GM19397 (cell line): Measurements from ENCODE around the gene TNPO1.
A peak's percentile ranks its signal among the peaks of the same experiment; 100 is the strongest.

Source experiments
- ATAC-seq: cut with Tn5 transposase; IDR thresholded peaks from one replicate; pipeline ENCODE4 v1.9.1; 2021; ENCODE audit warnings: mild to moderate bottlenecking, moderate library complexity; ENCODE audit not compliant: unreplicated experiment

TNPO1 gene

DNA sequence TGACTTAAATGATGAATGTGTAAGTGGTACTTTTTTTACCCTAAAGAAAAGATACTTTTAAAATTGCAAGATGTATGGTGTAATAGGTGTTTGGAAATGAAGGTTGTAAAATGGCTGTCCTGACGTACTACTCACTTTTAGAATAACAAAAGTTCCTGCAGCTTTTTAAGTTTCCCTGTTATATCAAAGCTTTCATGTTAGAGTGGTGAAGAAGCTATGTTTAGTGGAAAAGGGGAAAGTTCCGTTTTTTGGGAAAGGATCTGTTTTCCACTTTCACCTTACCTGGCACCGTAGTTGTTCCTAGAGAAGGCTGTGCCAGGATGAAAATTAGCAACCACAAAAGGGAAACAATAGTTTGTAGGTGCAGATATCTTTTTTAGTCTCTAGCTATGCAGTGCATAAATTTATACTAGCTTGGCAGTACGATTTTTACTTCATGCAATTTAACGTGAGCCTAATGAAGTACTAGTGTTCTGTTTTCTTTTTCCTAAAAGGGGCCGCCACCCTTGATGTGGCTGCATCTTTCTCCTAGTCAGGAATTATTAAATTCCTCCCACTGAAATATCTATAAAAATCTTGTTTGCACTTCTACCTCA, 1.3 kb downstream of the TNPO1 start:
- ATAC-seq, result no peak

DNA sequence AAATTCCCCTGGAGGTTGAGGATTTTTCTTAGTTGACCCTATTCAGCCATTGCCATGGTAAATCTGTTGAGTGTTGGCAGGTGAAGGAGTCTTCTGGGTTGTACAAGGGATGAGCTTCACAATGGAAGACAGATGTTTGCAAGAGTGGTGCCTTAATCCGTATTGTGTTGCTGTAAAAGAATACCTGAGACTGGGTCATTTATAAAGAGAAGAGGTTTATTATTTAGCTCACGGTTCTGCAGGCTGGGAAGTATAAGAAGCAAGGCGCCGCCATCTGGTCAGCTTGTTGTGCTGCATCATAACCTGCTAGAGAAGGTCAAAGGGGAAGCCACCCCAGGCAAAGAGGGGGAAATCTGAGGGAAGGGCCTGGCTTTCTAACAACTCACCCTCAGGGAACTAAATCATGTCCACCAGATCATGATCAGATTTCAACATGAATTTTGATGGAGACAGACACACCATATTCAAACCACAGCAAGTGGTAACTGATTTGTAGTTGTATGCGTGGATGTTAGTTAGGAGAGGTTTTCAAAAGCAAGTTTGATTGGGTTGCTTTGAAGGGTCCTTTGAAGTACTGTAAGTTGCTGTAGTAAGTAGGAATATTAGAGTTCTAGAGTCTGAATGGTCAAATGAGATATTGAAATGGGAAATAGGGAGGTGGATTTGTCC, 2.5 kb downstream of the TNPO1 start:
- ATAC-seq, result no peak

DNA sequence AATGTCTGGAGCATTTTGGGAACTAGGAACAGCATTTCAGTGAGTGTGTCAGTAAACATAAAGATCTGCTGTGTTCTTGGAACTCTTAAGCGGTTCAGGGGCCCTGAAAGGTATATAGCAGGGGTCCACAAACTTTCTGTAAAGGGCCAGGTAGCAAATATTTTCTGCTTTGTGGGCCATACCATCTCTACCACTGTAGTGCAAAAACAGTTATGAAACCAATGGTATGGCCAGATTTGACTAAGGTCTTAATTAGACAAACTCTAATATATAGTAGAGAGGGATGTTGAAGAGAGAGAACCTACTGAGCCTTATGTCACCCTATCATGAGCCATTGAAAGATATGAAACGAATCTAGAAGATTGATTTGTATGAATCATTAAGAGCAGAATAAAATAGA, 5.3 kb downstream of the TNPO1 start:
- no peak for ATAC-seq

DNA sequence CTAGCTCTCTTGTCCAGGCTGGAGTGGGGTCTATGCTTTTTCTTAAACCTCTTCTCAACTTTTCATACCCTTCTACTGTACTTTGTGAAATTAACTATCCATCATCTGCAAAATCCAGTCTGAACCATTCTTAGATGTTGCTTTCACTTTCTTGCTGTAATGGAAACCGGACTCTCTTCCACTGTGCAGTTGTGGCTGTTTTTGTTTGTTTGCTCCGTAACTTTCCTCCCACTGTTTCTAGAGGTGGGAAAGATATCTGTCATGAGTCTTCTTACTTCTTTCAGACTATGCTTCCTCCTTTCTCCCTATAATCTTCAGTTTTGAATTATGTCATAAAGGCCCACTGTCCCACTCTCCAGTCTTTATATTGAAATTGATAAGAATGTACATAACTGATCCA, 6.5 kb downstream of the TNPO1 start:
- ATAC-seq, result no peak

DNA sequence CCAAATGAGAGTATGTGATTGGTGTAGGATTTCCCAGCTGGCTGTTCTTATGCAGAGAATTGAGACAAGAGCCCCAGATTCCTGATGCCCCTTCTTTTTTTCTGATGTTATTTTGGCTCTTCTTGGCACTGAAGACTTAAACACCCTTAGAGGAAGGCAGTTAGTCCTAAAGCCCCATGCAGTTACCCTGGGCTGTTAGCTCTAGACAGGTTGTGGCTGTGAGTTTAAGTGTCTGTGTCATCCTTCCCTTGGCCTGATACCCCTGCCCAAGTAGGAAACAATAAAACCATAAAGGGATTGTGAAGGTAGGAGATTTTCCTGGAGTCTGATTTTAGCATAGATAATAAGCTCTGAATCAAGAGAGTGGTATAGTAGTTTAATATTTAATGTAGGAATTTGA, 13.2 kb downstream of the TNPO1 start:
- no peak for ATAC-seq

DNA sequence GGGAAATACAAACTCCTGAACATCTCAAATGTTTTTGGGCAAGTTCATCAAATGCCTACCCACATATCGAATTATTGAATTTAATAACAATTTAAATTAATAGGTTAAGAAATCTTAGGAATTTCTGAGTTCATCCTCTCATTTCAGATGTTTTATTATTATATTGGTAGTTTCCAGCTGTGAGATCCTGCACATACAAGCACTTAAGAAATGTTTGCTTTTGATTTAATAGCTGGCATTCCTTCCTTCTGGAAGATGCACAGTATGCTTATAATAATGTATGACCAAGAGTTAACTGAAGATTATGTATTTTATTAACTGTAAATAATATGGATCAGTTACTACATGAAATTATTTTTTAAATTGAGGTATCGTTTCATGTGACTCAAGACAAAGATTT, 13.9 kb downstream of the TNPO1 start:
- no peak for ATAC-seq

DNA sequence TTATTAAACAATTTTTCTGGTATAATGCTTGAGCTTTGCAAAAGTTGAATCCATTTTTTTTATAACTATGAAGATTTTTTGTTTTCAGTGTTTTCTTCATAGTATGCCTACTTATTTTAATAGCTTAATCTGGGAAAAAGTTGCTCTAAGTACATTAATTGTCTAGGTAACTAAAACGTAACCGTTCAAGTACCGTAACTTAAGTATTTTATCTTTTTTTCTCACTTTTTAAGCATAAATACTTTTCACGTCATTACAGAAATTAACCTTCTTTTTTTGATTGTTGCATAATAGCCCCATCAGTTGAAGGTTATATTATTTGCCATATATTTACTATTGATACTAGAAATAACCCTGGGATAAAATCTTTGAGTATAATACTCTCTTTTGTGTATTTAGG, 15.2 kb downstream of the TNPO1 start:
- no peak for ATAC-seq

DNA sequence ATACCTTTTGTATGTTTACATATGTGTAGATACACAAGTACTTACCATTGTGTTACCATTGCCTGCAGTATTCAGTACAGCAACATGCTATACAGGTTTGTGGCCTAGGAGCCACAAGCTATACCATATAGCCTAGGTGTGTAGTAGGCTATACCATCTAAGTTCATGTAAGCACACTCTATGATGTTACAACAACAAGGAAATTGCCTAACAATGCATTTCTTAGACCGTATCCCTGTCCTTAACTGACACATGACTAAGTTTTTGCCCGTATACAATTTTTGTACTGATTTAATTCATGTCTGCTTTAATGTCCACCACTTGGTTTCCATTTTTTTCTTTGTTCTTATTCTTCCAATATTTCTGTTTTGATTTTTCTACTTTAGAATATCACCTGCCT, 18.5 kb downstream of the TNPO1 start:
- ATAC-seq, result no peak

DNA sequence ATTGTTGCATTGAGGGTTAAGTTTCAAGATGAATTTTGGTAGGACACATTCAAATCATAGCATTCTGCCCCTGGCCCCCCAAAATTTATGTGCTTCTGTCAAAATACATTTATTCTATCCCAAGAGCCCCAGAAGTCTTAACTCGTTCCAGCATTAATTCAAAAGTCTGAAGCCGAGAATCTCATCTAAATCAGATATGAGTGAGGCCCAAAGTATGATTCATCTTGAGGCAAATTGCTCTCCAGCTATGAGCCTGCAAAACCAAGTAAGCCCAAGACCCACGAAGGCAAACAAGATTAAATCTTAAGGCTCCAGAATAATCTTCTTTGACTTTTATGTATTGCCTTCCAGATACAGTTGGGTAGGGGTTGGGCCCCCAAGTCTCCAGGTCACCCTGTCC, 19.2 kb downstream of the TNPO1 start:
- no peak for ATAC-seq

DNA sequence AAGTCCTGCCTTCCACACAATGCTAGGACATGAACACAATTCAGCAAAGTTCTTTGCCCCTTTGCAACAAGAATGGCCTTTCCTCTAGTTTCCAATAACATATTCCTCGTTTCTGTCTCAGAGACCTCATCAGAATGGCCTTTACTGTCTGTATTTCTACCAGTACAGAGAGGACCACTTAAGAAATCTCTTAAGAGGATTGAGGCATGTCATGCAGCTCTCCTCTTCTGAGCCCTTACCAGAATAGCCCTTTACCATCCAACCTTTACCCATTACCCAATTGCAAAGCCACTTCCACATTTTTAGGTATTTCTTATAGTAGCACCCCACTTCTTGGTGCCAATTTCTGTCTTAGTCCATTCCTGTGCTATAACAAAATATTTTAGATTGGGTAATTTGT, 20.3 kb downstream of the TNPO1 start:
- no peak for ATAC-seq

DNA sequence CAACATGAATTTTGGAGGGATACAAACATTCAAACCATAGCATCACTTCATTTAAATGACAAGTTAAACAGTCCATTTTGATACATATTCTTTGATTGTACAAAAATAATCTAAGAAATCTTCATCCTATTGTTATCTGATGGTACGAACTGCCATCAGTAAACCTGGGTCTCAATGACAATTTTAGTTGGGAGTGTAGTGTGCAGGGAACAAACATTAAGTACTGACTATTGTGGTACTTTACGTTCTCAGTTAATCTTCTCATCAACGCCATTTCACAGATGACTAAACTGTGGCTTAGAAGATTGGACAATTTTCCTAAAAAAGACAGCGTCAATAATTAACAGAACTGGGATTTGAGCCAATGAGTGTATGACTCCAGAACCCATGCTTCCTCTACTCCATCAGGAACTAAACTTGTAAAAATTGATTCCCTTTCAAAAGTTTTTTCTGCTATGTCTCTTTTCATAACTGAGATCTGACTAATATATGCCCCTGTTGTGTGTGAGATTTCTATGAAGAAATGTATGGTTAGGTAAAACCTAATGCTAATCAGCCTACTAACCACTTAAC, 21.1 kb downstream of the TNPO1 start:
- no peak for ATAC-seq

DNA sequence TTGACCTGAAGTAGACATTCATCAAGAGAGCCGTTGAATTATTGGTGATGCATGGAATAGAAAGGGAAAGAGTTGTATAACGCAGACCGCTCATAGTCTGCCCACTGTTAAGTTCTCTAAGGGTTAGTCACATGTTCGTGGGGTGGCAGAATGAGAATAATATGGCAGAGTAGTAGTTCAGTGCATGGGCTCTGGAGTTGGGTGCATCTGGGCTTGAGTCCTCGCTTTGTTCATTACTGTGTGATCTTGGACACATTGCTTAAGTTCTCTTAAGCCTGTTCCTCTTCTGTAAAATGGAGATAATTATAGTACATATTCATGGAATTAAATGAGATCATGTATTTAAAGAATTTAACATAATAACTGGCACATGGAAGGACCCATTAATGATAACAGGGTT, 23.6 kb downstream of the TNPO1 start:
- no peak for ATAC-seq

DNA sequence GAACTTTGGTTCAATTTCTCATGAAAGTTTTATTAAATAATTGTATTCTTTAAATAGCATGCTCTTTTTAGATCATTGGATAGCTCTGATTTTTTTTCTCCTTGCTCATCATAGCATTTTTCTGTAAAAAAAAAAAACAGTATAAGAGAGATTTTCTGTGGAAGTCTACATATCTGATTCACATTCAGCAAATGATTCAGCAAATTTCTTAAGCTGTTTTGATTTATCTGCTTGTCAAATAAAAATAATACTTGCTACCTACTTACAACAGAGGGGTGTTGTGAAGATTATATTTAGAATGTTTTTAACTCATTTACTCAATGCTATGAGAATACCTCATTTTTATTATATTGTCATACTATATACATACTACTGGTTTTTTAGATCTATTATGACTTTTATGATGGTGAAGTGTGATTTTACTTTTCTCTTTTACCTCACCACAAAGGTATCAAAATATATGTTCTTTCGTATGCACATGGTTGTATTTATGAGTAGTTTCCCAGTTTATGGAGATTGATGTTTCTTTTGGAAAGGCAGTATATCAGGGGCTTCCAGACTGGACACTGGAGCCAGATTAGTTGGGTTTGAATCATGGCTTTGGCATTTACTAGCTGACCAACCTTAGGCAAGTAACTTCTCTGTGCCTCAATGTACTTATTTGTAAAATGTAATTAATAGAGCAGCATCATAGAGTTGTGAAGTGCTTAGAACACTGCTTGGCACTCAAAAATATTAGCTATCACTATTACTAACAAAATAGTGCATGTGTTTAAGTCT, 25.5 kb downstream of the TNPO1 start:
- ATAC-seq, result no peak

DNA sequence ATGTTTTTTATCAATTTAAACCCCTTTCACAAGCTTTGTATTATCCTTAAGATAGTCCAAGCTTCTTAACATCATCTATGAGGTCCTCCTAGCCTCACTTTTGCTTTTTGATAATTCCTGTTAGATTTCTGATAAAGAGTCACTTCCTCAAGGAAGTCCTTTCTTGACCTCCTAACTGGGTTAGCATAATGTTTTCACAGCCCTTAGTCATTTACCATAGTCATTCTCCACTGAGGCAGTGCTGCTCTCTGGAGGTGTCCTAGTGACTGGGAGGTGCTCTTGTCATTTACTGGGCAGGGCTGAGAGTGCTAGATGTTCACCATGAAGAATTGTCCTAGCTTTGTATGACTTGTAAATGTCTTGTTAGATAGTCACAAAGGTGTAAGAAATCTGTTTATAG, 26.4 kb downstream of the TNPO1 start:
- ATAC-seq, result no peak

DNA sequence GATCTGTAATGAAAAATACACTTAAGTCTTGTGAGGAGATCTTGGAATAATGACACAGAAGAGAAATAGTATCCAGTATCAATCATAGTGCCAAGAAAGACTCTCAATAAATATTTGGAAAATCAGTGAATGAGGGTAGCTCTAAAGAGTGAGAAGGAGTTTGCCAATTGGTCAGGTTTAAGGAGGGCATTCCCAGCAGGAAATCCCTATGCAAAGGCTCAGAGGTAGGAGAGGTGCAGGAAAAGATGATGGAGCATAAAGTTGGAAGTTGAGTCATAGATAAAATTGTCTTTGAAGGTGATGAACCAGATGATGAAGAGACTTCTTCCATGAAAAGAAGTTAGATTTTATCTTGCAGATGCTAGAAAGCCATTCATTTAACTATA, 27.8 kb downstream of the TNPO1 start:
- ATAC-seq, result no peak

DNA sequence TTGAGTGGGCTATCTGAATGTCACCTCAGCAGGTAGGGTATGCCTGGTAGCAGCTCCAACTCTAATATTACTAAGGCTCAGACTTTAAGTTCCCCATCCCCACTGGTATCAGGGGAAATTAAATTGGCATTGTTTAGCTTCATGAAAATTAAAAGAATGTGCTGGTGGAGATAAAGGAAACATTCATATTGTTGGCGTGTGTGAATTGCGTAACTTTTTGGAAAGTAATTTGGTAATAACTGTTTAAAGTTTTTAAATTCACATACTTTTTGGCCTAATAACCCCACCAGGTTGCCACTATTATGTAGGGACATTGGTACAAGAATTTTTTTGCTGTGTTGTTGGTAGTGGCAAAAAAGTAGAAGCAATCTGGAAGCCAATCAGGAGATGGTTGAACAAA, 29.4 kb downstream of the TNPO1 start:
- no peak for ATAC-seq

DNA sequence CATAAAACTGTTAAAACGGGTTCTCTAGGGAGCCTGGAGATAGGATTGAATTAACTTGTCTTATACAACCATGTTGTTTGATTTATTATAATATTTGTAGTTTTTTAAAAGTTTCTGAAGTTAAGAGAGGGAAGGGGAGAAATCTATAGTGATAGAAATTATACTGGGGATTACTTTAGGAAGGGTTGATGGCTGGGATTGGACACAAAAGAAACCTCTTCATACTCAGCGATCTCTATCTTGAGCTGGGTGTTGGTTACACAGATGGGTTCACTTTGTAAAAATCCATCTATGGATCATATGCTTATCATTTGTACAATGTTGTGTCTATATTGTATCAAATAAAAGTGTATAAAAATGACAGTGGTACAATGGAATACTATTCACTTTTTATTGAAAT, 30.0 kb downstream of the TNPO1 start:
- no peak for ATAC-seq

DNA sequence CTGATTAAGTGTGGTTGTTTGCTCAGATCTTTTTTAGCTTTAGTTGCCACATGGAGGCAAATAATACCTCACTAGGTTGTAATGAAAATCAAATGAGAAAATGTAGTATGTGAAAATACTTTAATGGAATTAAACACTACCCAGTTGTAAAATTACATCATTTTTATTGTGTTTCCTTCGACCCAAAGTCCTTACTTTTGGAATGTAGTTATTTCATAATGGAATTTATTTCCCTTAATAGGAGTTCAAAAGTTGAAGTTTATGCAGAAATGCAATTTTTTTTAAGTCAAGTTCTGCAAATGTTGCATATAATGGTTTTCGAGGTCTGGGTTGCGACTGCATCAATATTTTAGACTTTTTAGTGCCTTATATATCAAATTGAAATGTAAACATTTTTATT, 31.0 kb downstream of the TNPO1 start:
- no peak for ATAC-seq

DNA sequence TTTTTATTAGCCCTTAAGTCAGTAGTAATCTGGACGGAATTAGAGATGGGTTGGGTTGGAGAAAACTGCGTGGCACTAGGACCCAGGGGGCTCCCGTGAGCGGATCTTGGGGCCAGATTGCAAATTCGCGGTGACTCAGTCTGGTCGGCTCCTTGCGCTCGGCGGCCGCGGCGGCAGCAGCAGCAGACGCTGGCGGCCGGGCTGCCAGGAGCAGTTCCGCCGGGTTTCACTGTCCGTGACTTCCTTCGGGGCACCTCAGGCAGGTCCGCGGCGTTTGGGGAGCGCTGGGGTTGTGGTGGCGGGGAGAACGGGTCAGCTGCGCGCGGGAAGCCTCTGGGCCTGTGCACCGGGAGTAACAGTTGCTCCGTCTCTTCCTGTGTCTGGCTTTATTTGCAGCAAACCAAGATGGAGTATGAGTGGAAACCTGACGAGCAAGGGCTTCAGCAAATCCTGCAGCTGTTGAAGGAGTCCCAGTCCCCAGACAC, 31.6 kb downstream of the TNPO1 start:
- peak; percentile 88 for ATAC-seq

DNA sequence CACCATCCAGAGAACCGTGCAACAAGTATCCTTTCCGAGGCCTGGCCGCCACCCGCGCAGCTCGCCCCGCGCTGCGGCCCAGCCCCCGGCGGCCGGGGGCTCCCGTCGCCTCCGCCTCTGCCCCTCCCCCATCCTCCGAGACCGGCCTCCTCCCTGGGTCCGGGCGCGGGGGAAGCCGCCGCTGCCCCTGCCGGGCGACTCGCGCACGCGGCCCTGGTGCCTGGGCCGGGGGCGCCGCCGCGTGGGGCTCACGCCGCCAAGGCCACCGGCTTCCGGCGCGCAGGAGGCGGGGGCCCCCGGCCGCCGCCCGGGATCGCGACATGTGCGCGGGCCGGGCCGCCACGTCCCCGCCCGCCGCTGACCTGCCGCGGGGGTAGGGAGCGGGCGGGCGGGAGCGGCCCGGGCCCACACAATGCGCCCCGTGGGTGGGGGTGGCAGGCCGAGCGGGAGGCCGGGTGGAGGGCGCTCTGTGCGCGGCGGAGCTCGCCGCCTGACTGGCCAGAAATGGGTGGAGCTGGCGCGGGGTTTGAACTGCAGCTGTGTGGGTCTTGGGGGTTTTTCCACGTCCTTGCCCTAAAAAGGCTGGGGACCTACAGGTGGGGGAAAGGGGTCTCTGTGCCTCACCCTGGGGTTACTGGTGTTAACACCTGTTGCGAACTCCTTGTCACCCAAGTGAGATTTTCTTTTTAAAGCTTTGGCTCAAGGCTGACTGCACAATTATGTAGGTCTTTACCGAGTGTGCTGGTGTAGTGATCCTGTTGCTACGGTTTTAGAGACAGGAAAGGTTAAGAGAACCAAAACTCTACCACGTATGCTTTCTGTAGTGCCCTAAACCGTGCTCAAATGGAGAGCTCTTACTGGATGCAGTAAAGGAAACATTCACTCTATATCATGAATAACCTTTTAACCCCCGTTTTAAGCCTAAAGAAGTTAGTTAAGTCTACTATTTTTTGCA, 32.3 kb downstream of the TNPO1 start:
- ATAC-seq, result peak; percentile 50

DNA sequence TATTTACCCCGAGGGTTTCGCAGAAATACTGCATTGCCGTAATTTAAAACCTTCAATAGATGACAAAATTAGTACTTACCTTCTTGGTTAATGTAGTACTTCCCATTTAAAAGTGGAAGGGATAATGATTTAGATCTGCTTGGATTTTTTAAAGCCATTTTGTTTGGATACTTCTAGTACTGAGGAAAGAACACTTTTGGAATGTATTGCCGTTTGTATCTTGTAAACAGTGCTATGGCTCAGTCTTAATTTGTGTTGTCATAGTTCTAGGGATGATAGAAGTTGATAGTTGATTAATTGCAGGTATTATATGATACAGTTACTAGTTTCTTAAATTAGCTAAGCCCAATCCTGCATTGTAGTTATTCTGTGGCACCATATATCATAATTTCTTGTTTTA, 33.1 kb downstream of the TNPO1 start:
- no peak for ATAC-seq
